GM12891 (cell line): ENCODE measurements around the gene VRK3.

Experiments
- PAX5 ChIP-seq: IDR thresholded peaks from 2 replicates; pipeline ENCODE4 v1.6.1; 2011; ENCODE audit warnings: low read length, moderate library complexity, mild to moderate bottlenecking; ENCODE audit not compliant: insufficient read depth, severe bottlenecking
- POLR2A ChIP-seq: IDR thresholded peaks from 2 replicates; pipeline ENCODE4 v1.6.1; 2011; ENCODE audit warnings: low read depth, low read length, control low read depth
- POLR2AphosphoS5 ChIP-seq: IDR thresholded peaks from 2 replicates; pipeline ENCODE4 v1.6.1; 2011; ENCODE audit warnings: low read depth, low read length, control low read depth
- POU2F2 ChIP-seq: IDR thresholded peaks from 2 replicates; pipeline ENCODE4 v1.6.1; 2011; ENCODE audit warnings: low read depth, mild to moderate bottlenecking, control low read depth, low read length, moderate library complexity
- SPI1 ChIP-seq: IDR thresholded peaks from 2 replicates; pipeline ENCODE4 v1.6.1; 2011; ENCODE audit warnings: low read depth, low read length, control low read depth
- TAF1 ChIP-seq: IDR thresholded peaks from 2 replicates; pipeline ENCODE4 v1.6.1; 2011; ENCODE audit warnings: low read depth, low read length, control low read depth

GRCh38 chr19:49988007-49988406, 37.2 kb downstream of the VRK3 start:
- TF ChIP-seq POLR2A (no peak), POLR2AphosphoS5 (no peak), TAF1 (no peak), SPI1 (no peak), POU2F2 (no peak), PAX5 (no peak)
